Inflammatory macrophage (primary cell): ENCODE data around the gene CACNA1D.
"Not testable (repeated sequence)": the region's sequence is repeated elsewhere in the genome, so short reads cannot be mapped to it uniquely, and the experiment has no call there.

ENCODE experiments used
- DNase-seq, 2 donors: peaks; one replicate each; pipeline ENCODE4 v3.0.0-alpha.2; 2020 to 2022

CACNA1D gene

DNA sequence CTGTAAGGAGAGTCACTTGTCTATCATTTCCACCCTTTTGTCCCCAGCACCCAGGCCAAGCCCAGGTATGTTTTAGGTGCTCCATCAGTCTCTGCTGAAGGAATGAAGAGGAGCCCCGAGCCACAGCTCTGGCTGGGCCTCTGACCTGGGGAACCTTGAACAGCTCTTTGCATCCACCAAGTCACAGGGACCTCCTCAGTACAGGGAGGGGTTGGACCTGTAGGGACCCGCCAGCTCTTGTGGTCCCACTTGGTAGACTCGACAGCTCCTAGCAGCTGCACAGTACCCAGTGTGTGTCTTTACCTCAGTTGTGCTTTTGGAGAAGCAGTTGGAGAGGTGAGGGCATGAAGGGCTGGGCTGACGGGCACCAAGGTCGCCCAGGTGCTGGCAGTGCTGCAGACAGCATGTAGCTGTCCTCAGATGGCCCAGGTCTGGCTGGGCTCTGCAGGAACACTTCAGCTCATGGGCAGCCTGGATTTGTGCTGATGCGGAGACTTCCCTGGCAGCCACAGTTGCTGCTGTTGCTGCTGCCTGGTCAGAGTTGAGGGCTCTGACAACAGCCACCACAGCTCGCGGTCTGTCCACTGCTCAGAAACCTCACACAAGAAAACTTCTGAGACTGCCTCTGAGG, 123.6 kb downstream of the CACNA1D start:
- no peak for DNase-seq

DNA sequence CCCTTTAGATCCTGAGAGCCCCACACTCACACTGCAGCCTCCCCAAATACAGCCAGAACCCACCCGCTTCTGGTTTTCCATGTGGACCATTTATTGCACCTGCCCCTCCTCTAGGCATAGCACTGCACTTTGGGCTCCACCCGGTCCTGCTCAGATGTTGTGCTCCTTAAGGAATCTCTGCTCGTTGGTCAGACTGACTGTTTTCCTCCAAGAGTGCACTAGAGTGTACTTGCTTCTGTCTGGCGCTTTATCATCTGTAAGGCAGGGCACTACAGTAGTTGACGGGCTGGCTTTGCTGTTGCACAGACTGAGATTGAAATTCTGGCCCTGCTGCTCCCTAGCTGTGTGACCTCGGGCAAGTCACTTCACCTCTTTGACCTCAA, 124.1 kb downstream of the CACNA1D start:
- DNase-seq = no peak

DNA sequence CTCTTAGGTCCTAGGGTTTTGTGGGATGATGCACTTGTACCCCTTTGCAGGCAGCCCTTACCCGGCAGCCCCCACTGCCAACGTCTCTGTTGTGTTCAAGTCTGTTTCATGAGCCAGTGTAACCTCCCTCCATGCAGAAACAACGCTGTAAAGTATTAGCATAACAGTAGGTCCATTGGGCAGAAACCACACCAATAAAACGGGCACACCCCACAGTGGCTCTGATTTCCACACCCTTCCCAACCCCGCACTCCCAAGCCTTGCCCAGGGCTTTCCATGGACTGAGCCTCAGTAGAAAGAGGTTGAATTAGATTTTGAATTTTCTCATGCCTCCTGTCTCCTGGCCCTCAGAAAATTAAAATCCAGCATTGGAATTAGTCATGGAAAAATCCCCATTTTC, 124.5 kb downstream of the CACNA1D start:
- no peak for DNase-seq

DNA sequence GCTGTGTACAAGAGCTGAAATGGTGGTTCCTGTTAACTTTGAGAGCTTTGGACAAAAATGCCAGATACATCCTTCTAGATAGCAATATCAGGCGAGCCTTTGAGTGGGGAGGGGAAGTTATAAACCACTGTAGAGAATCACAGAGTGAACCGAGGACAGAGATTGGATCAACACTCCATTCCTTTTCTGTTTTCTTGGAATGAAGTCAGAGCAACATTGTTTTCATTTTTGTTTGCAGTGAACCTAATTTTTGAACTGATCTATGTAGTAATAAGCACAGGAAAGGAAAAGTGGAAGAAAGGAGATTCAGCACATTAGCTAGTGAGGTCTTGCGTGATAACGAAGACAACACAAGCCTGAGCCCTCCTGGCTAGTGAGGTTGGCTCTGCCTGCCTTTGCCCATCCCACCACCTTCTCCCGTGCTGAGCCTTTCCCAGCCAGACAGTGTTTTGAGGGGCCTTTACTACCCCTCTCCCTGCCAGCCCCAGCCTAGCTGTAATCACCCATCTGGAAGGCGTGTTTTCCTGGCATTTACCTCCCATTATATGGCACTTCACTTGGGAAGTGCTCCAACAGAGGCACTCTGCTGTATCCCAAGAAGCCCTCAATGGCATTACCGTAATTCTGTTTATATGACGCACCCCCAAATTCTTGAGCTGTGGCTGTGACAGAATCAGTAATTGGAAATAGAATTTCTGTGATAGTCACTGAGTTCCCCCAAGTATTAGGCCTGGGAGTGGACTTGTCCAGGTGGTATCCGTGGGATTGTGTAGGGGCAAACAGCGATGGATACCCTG, 129.8 kb downstream of the CACNA1D start:
- DNase-seq = no peak

DNA sequence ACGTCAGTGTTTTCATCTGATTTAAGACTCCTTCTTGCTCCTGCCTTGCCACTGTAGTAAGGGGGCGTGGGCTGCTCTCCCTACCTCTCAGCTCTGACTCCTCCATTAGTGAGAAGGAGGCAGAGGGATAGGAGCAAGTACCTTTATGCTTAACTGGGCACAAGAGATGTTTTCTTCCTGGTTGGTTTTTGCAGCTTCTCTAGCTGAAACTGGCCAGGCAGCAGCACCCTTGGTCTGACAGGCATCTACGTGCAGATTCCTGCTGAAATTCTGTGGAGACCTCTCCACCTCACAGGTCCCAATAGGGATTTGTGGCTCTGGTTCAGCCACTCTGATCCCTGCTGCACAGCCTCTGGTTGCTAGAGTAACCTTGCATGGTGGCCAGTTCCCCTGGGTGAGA, 132.5 kb downstream of the CACNA1D start:
- no peak for DNase-seq

DNA sequence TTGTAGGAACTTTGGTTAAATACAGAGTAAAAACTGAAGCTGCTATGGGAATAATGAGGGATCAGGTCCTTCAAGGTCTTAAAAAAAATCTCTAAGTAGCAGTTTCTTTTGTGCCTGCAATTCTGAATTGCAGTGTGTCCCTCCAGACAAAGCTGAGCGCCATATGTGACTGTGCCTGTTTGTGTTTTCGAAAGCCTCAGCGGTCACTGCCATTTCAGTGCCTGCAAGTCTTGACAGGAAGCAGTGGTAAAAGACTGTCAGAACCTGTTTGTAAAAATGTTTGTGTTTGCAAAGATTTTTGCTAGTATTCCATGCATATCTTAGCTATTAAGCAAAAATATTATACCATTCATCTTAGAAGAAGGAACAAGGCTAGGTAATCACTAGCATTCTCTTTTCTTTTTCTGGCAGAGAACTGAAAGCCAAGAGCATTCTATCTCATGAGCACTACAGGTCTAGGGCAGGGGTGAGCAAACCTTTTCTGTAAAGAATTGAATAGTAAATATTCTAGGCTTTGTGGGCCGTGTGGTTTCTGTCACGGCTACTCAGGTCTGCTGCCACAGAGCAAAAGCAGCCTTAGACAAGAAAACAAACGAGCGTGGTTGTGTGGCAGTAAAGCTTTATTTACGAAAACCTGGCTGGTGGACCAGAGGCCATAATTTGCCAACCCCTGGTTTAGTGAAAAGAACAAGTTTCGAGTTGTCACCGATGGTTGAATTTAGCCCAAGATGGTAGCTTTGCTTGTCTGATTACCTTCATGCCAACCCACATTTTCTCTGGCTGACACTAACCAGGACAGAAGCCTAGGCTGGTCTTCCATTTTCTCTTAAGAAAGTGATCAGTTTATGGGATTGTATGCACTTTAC, 134.4 kb downstream of the CACNA1D start:
- no peak for DNase-seq

DNA sequence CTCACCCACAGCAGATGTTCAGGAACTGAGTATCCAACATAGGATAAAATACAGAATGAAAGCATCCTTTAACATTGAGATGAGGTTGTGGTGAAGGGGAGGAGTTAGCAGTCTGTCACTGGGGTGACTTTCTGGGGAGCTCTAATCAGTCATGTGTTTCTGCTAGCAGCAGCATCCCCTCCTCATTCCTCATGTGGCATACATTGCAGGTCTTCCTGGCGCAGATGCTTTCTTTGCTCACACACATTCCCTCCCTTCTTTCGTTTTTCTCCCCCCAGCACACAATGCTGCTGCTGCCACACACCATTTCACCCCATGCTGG, 135.0 kb downstream of the CACNA1D start:
- no peak for DNase-seq

DNA sequence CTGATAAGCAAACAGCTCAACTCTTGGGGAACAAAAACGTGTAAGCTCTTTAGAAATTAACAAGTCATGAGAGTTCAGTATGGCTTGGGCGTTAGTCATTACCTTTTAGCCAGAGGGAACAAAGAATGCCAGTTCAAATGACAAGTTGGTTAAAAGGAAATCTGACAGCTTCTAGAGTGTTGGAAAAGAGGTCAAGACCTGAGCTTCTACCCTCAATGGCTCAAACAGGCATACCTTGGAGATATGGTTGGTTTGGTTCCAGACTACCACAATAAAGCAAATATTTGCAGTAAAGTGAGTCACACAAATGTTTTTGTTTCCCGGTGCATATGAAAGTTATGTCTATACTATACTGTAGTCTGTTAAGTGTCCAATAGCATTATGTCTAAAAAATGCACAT, 136.1 kb downstream of the CACNA1D start:
- no peak for DNase-seq

DNA sequence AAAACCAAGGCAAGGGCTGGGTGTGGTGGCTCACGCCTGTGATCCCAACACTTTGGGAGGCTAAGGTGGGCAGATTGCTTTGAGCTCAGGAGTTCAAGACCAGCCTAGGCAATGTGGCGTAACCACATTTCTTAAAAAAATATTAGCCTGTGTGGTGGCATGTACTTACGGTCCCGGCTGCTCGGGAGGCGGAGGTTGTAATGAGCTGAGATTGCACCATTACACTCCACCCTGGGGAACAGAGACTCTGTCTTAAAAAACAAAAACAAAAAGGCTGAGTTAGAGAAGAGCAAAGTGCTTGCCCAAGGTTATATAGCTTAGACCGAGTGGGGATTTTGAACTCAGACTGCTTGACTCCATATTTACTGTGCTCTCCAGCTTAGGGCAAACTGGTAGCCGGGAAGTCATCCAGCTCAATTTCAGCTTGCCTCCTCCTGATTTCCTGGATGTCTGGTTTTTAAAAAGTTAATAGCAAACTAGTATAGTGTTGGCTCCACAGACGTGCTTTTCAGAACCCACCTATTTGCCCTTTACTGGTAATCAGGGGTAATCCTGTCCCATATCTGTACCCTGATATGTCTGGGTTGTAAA, 138.9 kb downstream of the CACNA1D start:
- DNase-seq = no peak

DNA sequence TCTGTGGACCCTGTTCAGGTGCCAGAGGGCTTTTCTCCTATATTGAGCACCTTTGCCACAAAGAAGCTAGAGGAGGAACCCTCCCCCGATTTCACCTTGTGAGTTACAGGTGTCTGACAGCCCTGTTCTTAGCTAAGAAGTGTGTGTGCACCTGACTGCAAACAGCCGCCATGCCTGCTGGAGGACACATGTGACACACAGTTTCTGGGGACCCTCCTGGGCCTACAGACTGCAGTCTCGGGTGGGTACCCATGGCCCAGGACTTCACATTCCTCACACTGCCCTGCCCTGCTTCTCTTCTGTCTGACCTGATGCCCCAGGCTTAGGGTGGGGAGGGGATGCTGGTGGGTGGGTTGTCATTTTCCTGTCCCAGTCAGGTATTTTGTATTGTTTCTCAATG, 140.6 kb downstream of the CACNA1D start:
- no peak for DNase-seq

DNA sequence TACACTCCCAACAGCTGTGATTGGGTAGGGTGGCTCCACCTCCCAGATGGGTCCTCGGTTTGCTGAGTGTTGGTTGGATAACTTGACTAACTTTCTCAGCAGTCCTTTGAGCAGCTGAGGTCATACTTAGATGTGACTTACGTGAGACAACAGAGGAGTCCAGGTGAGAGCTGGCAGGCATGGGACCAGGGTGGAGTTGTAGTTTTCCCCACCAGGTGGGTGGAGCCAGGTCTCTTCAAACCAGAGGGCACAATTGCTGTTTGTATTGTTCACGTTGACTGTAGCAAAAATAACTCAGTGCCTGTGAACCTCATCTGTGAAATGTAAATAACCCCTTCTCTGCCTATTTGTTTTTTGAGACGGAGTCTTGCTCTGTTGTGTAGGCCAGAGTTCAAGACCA, 144.4 kb downstream of the CACNA1D start:
- not testable (repeated sequence) for DNase-seq

DNA sequence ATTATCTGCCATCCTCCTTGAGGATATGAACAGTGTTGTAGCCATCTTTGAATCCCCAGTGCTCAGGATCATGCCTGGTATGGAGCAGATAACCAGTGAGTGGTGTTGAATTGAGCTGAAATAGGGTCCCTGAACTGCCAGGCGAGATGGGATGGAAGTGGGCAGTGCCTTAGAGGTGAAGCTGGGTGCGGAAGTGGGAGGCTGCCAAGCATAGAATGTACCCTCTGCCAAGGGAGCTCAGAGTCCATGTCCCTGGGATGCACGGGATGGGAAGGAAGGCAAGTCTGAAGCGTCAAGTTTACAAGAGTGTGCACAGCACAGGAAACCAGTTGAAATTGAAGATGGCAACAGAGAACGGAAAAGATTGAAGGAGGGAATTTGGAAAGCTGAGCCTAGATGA, 147.0 kb downstream of the CACNA1D start:
- no peak for DNase-seq

DNA sequence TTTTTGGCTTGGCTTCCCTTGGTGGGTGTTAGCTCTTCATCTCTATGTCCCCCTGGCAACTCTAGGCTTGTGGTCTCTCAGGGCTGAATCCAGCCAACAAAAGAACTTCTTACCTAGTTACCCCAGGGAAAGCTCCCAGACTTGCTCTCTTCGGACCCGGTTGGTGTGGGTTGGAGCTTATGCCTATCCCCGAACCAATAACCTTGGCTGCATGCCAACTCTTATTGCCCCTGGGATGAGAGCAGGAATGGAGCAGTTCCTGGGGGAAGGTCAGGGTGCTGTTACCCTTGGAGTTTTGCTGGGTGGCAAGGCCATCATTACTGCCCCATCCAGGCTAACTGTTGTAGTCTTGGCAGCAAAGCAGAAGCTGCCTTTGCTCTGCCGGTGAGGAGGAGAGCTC, 147.8 kb downstream of the CACNA1D start:
- DNase-seq = no peak

DNA sequence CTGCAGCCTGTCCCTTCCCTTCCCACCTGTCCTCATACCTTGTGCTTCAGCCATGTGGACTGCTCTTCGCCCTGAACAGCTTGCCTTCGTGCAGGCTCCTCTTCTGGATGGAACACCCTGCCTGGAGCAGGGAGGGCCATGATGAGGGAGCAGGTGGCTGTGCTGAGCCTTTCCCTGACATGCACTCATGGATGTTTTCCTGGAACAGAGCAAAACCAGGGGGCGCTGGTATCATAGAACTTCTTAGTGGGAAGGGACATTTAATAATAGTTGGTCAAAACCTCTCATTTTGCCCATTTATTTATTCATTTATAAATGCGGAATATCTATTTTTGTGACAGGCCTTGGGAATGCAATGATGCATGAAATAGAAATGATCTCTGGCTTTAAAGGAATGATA, 149.3 kb downstream of the CACNA1D start:
- no peak for DNase-seq

DNA sequence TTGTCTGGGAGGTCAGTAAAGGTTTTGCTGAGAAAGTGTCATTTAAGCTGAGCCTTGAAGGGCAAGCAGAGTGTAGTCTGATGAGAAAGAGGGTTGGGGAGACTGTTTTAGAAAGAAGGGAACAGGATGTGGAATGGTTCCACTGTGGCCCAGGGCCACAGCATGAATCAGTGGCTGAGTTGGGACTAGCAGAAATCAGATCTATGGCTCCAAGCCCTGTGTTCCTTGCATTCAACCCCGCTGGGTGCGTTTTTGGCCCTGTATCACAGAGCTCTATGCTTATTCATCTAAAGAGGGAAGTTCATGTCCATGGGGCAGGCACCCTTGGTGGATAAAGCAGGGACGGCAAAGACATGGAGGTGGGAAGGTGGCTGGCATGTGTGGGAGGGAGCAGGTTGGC, 151.3 kb downstream of the CACNA1D start:
- DNase-seq = no peak

DNA sequence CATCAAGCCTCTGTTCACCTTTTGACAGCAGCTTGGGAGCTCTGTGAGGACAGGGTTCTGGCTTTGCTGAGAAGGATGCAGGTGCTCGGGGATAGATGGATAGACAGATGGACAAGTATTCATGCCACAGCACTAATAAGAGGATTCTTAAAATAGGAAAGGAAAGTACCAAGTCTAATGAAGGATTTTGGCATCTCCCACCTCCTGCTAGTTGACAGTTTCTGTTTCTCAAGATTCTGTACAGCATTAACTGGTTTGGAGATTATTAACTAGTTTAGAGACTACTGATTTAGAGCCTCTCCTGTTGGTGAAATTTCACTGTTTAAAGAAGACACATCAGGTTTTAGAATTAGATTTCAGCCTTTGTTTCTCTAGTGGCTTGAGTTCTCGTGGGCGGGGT, 152.3 kb downstream of the CACNA1D start:
- DNase-seq = no peak

DNA sequence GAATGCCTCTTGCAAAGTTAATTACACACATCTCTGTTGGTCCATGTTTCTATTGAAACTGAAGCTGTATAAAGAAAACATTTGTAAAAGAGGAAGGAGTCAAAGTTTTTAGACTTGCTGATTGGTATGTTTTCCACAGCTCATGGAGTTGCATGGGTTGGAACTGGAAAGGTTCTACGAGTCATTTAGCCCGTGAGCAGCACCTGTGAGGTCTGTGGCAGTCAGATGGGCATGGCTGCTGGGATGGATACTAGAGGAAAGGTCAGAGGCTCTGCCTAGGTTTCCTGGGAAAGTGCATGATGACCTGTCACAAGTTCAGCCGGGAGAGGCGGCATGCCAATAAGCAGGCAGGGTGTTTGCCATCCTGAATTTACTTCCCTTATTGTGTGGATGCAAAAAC, 155.4 kb downstream of the CACNA1D start:
- no peak for DNase-seq

DNA sequence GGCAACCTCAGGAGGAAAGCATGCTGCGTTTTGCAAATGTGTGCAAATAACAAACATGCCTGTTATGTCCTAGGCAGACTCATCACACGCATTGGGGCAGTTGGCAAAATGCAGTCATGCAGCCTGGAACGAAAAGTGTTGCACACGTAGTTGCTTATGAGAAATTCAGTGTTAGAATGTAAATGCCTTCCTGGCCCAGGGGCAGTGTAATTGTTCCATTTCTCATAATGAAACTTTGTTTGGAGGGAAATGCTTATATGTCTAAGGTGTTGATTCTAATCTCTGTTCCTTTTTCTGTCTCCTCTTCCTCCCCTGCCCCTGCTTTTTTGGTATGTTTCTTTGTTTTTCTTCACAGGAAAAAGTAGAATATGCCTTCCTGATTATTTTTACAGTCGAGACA, 156.0 kb downstream of the CACNA1D start:
- DNase-seq = no peak

DNA sequence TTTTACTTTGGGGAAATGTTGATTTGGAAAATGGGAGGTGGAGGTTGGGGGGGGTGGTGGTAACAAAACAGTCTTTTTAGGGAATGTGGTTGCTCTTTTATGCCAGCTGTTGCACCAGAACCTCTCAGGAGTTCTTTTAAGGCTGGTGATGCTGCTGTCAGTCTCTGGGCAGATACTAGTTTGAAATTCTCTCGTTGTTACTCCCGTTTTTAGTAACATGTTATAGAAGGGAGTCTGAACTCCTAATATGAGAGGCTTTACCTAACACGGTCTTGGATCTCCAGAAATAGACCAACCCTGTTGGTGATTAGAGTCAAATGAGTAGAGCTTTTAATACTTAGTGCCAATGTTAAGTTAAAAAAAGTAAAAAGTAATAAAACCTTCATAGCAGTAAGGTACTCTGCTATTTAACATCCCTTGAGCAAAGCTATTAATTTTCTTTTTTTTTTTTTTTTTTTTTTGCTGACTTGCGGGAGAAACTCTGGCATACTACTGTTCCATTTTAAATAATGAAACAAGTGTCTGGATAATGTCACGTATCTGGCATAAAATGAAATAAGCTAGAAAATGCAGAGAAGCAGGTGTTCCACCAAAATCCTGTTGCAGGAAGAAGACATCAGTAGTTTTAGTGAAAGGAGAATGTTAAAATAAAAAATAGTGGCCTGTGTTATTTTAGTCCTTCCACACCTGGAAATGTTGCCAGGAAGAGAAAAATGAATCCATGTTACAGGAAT, 156.7 kb downstream of the CACNA1D start:
- DNase-seq = no peak

DNA sequence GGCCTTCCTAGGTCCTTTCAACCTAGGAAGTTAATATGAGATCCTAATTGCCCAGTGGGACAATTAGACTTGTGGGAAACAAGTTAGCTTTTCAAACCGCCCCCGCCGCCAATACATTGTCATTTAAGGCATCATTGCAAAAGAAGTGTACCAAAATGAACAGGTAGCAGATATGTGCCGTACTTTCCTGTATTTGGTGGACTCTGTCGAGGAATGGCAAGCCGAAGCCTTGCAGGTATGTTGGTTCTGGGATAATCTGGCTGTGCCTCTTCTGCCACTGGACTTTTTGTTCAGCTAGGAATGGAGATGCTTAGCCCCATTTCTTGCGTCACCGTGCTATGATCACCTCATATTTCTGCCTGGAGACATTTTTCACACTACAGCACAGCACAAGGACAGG, 157.5 kb downstream of the CACNA1D start:
- DNase-seq = no peak

DNA sequence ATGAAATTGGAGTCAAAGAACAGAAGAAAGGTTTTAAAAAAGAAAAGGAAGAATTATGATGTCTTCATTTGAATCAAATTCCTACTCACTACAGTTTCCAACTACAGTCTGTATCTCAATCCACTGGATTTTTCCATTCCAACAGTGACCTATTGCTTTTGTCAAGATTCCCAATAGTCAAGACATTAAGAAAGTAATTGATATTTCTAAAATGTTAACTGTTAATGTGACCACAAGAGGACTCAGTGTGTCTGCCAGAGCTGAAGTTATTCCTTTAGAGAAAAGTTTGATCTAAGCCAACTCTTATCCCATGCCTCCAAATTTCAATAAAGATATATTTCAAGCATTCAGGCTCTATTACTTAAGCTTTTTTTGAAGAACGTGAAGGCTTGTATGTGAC, 163.2 kb downstream of the CACNA1D start:
- DNase-seq = no peak

DNA sequence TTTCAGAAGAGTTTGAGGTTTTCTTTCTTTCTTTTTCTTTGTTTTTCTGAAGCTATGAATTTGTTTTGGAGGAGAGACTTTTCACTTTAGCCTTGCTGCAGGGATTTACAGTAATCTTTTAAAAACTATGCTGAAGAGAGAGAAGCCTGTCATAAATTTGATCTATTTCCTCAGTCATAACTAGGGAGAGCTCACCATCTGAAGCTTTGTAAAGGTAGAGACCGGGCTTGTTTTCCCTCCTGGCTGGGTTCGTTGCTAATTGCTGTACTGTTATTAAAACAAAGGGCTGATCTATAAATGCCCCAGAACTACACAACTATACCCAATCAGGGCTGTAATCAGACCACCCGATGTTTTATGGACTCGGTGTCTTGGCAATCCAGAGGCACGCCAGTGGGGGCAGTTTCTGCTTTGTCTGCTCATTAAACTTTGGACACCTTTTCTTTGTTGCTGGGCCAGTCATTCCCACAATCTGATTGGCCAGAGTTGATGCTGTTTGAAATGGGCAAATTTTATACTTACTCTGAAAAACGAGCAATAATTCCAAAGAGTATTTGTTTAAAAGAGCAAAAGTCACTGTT, 164.3 kb downstream of the CACNA1D start:
- DNase-seq = no peak
